SJCRH30 (cell line): ENCODE measurements around the gene RUNX3. TPM values are rescaled to one million over a fixed set of nuclear protein-coding genes. Genes with fewer than 3 reads are reported as not detected.
A peak's percentile ranks its signal among the peaks of the same experiment; 100 is the strongest.

Experiments used
- DNase-seq, 2 experiments: peaks; one replicate each; pipeline ENCODE4 v3.0.0-alpha.2; 2015 to 2020
- H3K27ac ChIP-seq: fragments of 250-450 bp; sonication (Bioruptor Pico); 2 replicates; pipeline ENCODE4 v1.5.1; 2020; ENCODE audit warnings: mild to moderate bottlenecking, moderate library complexity
- H3K27me3 ChIP-seq: fragments of 250-450 bp; sonication (Bioruptor Pico); 2 replicates; pipeline ENCODE4 v1.5.1; 2020; ENCODE audit warnings: mild to moderate bottlenecking, moderate library complexity
- H3K36me3 ChIP-seq: fragments of 250-450 bp; sonication (Bioruptor Pico); 2 replicates; pipeline ENCODE4 v1.5.1; 2020; ENCODE audit warnings: mild to moderate bottlenecking, moderate library complexity
- H3K4me1 ChIP-seq: fragments of 250-450 bp; sonication (Bioruptor Pico); 2 replicates; pipeline ENCODE4 v1.5.1; 2020; ENCODE audit warnings: mild to moderate bottlenecking, moderate library complexity
- H3K4me3 ChIP-seq: fragments of 250-450 bp; sonication (Bioruptor Pico); 2 replicates; pipeline ENCODE4 v1.5.1; 2020; ENCODE audit warnings: mild to moderate bottlenecking, moderate library complexity
- H3K9me3 ChIP-seq: fragments of 250-450 bp; sonication (Bioruptor Pico); replicated peaks from 2 replicates; pipeline ENCODE4 v1.5.1; 2020; ENCODE audit warnings: mild to moderate bottlenecking, moderate library complexity
- total RNA-seq: library from RNA; depleted of rRNA; stranded (reverse); fragments of >200 nt; shearing (Covaris generic); gene quantifications from 2 replicates; pipeline ENCODE4 v1.2.3, GENCODE V29; 2014

The RUNX3 gene
- total RNA-seq, 1 experiment from 2014 or later, result 0.02 TPM

- H3K27me3 ChIP-seq, result peaks cover 41% of the 10 kb centered on the region
- no peak overlapping the region for H3K4me3 ChIP-seq
- no peak for DNase-seq
- no peaks in the 10 kb centered on the region for H3K4me1 ChIP-seq
- H3K27ac ChIP-seq, result no peak overlapping the region
- H3K36me3 ChIP-seq, result no peaks in the 10 kb centered on the region
- H3K9me3 ChIP-seq, result no peaks in the 10 kb centered on the region
These were observed 12.7 kb upstream of the RUNX3 start for GRCh38 chr1:24942789-24943188.

GRCh38 chr1:24941564-24941963 lies 11.5 kb upstream of the RUNX3 start:
- Histone ChIP-seq H3K36me3 (no peaks in the 10 kb centered on the region), H3K27ac (no peak overlapping the region), H3K9me3 (no peaks in the 10 kb centered on the region), H3K4me1 (no peaks in the 10 kb centered on the region), H3K27me3 (peaks cover 44% of the 10 kb centered on the region), H3K4me3 (no peak overlapping the region)
- no peak for DNase-seq

GRCh38 chr1:24940231-24940630 lies 10.2 kb upstream of the RUNX3 start:
- Histone ChIP-seq H3K36me3 (no peaks in the 10 kb centered on the region), H3K27me3 (peaks cover 55% of the 10 kb centered on the region)
- no peak for DNase-seq

GRCh38 chr1:24939675-24940193 lies 9.7 kb upstream of the RUNX3 start:
- Histone ChIP-seq H3K4me1 (no peaks in the 10 kb centered on the region), H3K36me3 (no peaks in the 10 kb centered on the region), H3K27me3 (peaks cover 55% of the 10 kb centered on the region), H3K27ac (no peak overlapping the region), H3K9me3 (no peaks in the 10 kb centered on the region), H3K4me3 (no peak overlapping the region)
- no peak for DNase-seq

More at GRCh38 chr1:24940231-24940630, 10.2 kb upstream of the RUNX3 start:
- Histone ChIP-seq H3K27ac (no peak overlapping the region), H3K9me3 (no peaks in the 10 kb centered on the region), H3K4me3 (no peak overlapping the region), H3K4me1 (no peaks in the 10 kb centered on the region)

- no peaks in the 10 kb centered on the region for H3K36me3 ChIP-seq
- no peaks in the 10 kb centered on the region for H3K9me3 ChIP-seq
- no peak overlapping the region for H3K4me3 ChIP-seq
- peak in 1 of 2 experiments; percentile 45 for DNase-seq
- H3K4me1 ChIP-seq, result no peaks in the 10 kb centered on the region
- H3K27me3 ChIP-seq, result peaks cover 49% of the 10 kb centered on the region
- H3K27ac ChIP-seq, result no peak overlapping the region
These were observed 9.1 kb upstream of the RUNX3 start for GRCh38 chr1:24939040-24939674.

GRCh38 chr1:24938276-24938675 lies 8.2 kb upstream of the RUNX3 start:
- Histone ChIP-seq H3K4me3 (no peak overlapping the region), H3K4me1 (no peaks in the 10 kb centered on the region)

GRCh38 chr1:24936684-24937083 lies 6.6 kb upstream of the RUNX3 start:
- Histone ChIP-seq H3K4me3 (no peak overlapping the region), H3K4me1 (no peaks in the 10 kb centered on the region), H3K9me3 (no peaks in the 10 kb centered on the region), H3K27me3 (peaks cover 29% of the 10 kb centered on the region), H3K27ac (no peak overlapping the region), H3K36me3 (no peaks in the 10 kb centered on the region)
- DNase-seq, result no peak

More at GRCh38 chr1:24938276-24938675, 8.2 kb upstream of the RUNX3 start:
- no peak for DNase-seq
- no peaks in the 10 kb centered on the region for H3K9me3 ChIP-seq
- no peak overlapping the region for H3K27ac ChIP-seq
- H3K36me3 ChIP-seq, result no peaks in the 10 kb centered on the region
- H3K27me3 ChIP-seq, result peaks cover 43% of the 10 kb centered on the region

GRCh38 chr1:24935615-24936484 lies 5.8 kb upstream of the RUNX3 start:
- no peak for DNase-seq
- peaks cover 21% of the 10 kb centered on the region for H3K27me3 ChIP-seq

GRCh38 chr1:24935196-24935526 lies 5.1 kb upstream of the RUNX3 start:
- H3K4me1 ChIP-seq, result no peaks in the 10 kb centered on the region
- H3K27me3 ChIP-seq, result peaks cover 21% of the 10 kb centered on the region

More at GRCh38 chr1:24935615-24936484, 5.8 kb upstream of the RUNX3 start:
- Histone ChIP-seq H3K4me1 (no peaks in the 10 kb centered on the region), H3K9me3 (no peaks in the 10 kb centered on the region), H3K27ac (no peak overlapping the region), H3K4me3 (no peak overlapping the region), H3K36me3 (no peaks in the 10 kb centered on the region)

GRCh38 chr1:24934310-24935195 lies 4.5 kb upstream of the RUNX3 start:
- H3K27me3 ChIP-seq, result peaks cover 21% of the 10 kb centered on the region

More at GRCh38 chr1:24935196-24935526, 5.1 kb upstream of the RUNX3 start:
- H3K9me3 ChIP-seq, result no peaks in the 10 kb centered on the region
- no peak for DNase-seq
- H3K36me3 ChIP-seq, result no peaks in the 10 kb centered on the region
- no peak overlapping the region for H3K4me3 ChIP-seq
- no peak overlapping the region for H3K27ac ChIP-seq

GRCh38 chr1:24933468-24933867 lies 3.4 kb upstream of the RUNX3 start:
- Histone ChIP-seq H3K27ac (no peak overlapping the region), H3K4me1 (no peaks in the 10 kb centered on the region), H3K4me3 (no peak overlapping the region), H3K36me3 (no peaks in the 10 kb centered on the region), H3K27me3 (peaks cover 21% of the 10 kb centered on the region), H3K9me3 (no peaks in the 10 kb centered on the region)
- DNase-seq, result no peak

More at GRCh38 chr1:24934310-24935195, 4.5 kb upstream of the RUNX3 start:
- Histone ChIP-seq H3K36me3 (no peaks in the 10 kb centered on the region), H3K4me1 (no peaks in the 10 kb centered on the region), H3K27ac (no peak overlapping the region), H3K9me3 (no peaks in the 10 kb centered on the region), H3K4me3 (no peak overlapping the region)
- peak; percentile 32 to 59 for DNase-seq

- Histone ChIP-seq H3K4me1 (no peaks in the 10 kb centered on the region), H3K4me3 (no peak overlapping the region), H3K9me3 (no peaks in the 10 kb centered on the region), H3K27me3 (peaks cover 22% of the 10 kb centered on the region), H3K36me3 (no peaks in the 10 kb centered on the region), H3K27ac (no peak overlapping the region)
- no peak for DNase-seq
These were observed 2.7 kb upstream of the RUNX3 start for GRCh38 chr1:24932725-24933294.

GRCh38 chr1:24932284-24932683 lies 2.2 kb upstream of the RUNX3 start:
- peaks cover 25% of the 10 kb centered on the region for H3K27me3 ChIP-seq
- H3K4me3 ChIP-seq, result no peak overlapping the region
- no peaks in the 10 kb centered on the region for H3K36me3 ChIP-seq
- H3K9me3 ChIP-seq, result no peaks in the 10 kb centered on the region
- H3K4me1 ChIP-seq, result no peaks in the 10 kb centered on the region
- DNase-seq, result no peak
- no peak overlapping the region for H3K27ac ChIP-seq

- no peak overlapping the region for H3K4me3 ChIP-seq
- peaks cover 26% of the 10 kb centered on the region for H3K27me3 ChIP-seq
- no peaks in the 10 kb centered on the region for H3K4me1 ChIP-seq
- H3K9me3 ChIP-seq, result no peaks in the 10 kb centered on the region
- no peak overlapping the region for H3K27ac ChIP-seq
- DNase-seq, result no peak
- no peaks in the 10 kb centered on the region for H3K36me3 ChIP-seq
These were observed 1.6 kb upstream of the RUNX3 start for GRCh38 chr1:24931468-24932231.
